OCI-LY7 (cell line): ENCODE results near the gene MRPL44. TPM values are rescaled to one million over a fixed set of nuclear protein-coding genes. Genes with fewer than 3 reads are reported as not detected.

Experiments
- BruUV-seq: library from RNA; stranded (reverse); fragments of 400-500 nt; replicated peaks from 2 replicates; lab custom pipeline; 2021; lab: Mats Ljungman, UMichigan
- CTCF ChIA-PET: fragments of 300-600 bp; sonication (Branson Sonifier 250); formaldehyde crosslinking; loops from one replicate; lab custom pipeline; 2022; ENCODE audit warnings: antibody characterized with exemption; ENCODE audit not compliant: unreplicated experiment; lab: Charles Lee
- POLR2A ChIA-PET: fragments of 300-600 bp; sonication (Branson Sonifier 250); formaldehyde crosslinking; loops from one replicate; lab custom pipeline; 2022; ENCODE audit warnings: antibody characterized with exemption; lab: Charles Lee
- DNase-seq: peaks from one replicate; pipeline ENCODE4 v3.0.0-alpha.2; 2015; ENCODE audit warnings: low spot score
- H2AFZ ChIP-seq: fragments of 200-600 bp; sonication (generic), shearing (Covaris generic); 2 replicates; pipeline ENCODE4 v1.6.1; 2014; ENCODE audit warnings: mild to moderate bottlenecking, antibody characterized with exemption, low read length, moderate library complexity
- H3K27ac ChIP-seq: fragments of 200-600 bp; sonication (generic); 2 replicates; pipeline ENCODE4 v1.5.1; 2014; ENCODE audit warnings: mixed run types, low read depth, mild to moderate bottlenecking, moderate library complexity, low read length, inconsistent platforms; ENCODE audit not compliant: poor library complexity, severe bottlenecking
- H3K36me3 ChIP-seq: fragments of 200-600 bp; sonication (generic); 2 replicates; pipeline ENCODE4 v1.6.1; 2014; ENCODE audit warnings: mild to moderate bottlenecking, antibody characterized with exemption, low read length, moderate library complexity, mixed read lengths; ENCODE audit not compliant: insufficient read depth
- H3K4me1 ChIP-seq: fragments of 200-600 bp; sonication (generic); 2 replicates; pipeline ENCODE4 v1.5.1; 2014; ENCODE audit warnings: mild to moderate bottlenecking, low read length; ENCODE audit not compliant: insufficient read depth, poor library complexity, severe bottlenecking
- H3K4me2 ChIP-seq: fragments of 200-600 bp; sonication (generic); 2 replicates; pipeline ENCODE4 v1.6.1; 2014; ENCODE audit warnings: mild to moderate bottlenecking, low read length
- H3K4me3 ChIP-seq: fragments of 200-600 bp; sonication (generic); 2 replicates; pipeline ENCODE4 v1.5.1; 2014; ENCODE audit warnings: mild to moderate bottlenecking, low read depth, low read length; ENCODE audit not compliant: poor library complexity, severe bottlenecking
- H3K79me2 ChIP-seq: fragments of 200-600 bp; sonication (generic); 2 replicates; pipeline ENCODE4 v1.6.1; 2016; ENCODE audit warnings: low read depth, mild to moderate bottlenecking, low read length, moderate library complexity, mixed read lengths; ENCODE audit not compliant: insufficient read depth
- H3K9me2 ChIP-seq: fragments of 200-600 bp; sonication (generic); 2 replicates; pipeline ENCODE4 v1.6.1; 2016; ENCODE audit warnings: mild to moderate bottlenecking, low read length, mixed read lengths; ENCODE audit not compliant: insufficient read depth
- H3K9me3 ChIP-seq: fragments of 200-600 bp; sonication (generic); 2 replicates; pipeline ENCODE4 v1.6.1; 2014; ENCODE audit warnings: mild to moderate bottlenecking, mixed run types, low read length, mixed read lengths
- H4K20me1 ChIP-seq: fragments of 200-600 bp; sonication (generic); 2 replicates; pipeline ENCODE4 v1.6.1; 2014; ENCODE audit warnings: mild to moderate bottlenecking, antibody characterized with exemption, low read length, moderate library complexity, mixed read lengths; ENCODE audit not compliant: insufficient read depth
- CTCF ChIP-seq: fragments of 200-600 bp; sonication (generic); conservative IDR thresholded peaks from 2 replicates; pipeline ENCODE4 v1.5.1; 2014; ENCODE audit warnings: mild to moderate bottlenecking, antibody characterized with exemption, low read length, moderate library complexity, mixed read lengths
- EZH2phosphoT487 ChIP-seq: fragments of 200-600 bp; sonication (generic); IDR thresholded peaks from 2 replicates; pipeline ENCODE4 v1.6.1; 2018; ENCODE audit warnings: low read depth, borderline replicate concordance, mild to moderate bottlenecking, mixed run types, antibody characterized with exemption, low read length, moderate library complexity, mixed read lengths
- intact Hi-C: fragments of 100-400 bp; cut with micrococcal nuclease; formaldehyde crosslinking; loops from one replicate; pipeline ENCODE4 v1.10.0; 2022; ENCODE audit not compliant: unreplicated experiment
- total RNA-seq, 2 experiments: library from RNA; depleted of rRNA in 1 of 2; stranded (reverse); fragments of >200 nt in 1 of 2; shearing (Covaris generic) in 1 of 2; gene quantifications; 2 replicates each; pipeline ENCODE4 v1.2.3, GENCODE V29; 2014 to 2022

Gene MRPL44
- total RNA-seq, 2 experiments from 2014 or later: 36.2 to 38.6 TPM

DNA sequence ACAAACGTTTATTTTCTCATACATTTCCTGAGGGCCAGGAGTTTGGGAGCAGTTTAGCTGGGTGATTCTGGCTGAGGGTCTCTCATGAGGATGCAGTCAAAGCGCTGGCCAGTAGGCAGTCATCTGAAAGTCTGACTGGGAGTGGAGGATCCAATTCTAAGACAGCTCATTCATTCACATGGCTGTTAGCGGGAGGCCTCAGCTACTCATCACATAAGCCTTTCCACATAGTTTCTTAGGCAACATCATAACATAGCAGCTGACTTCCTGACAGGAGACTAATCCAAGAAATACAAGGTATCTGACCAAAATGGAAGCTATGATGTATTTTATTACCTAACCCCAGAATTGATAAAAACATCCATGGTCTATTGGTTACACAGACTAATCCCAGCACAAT lies 2.9 kb upstream of the MRPL44 start:
- H4K20me1 ChIP-seq: peaks cover 16% of the 10 kb centered on the region
- CTCF ChIA-PET: no interaction called here
- H3K27ac ChIP-seq: no peak overlapping the region
- DNase-seq: no peak
- intact Hi-C loops: loop anchor here (10.0 kb wide), 1 partner anchor 1000 kb away; no protein-coding TSS in a partner anchor
- no peaks in the 10 kb centered on the region for H3K9me2 ChIP-seq
- H3K4me3 ChIP-seq: no peak overlapping the region
- TF ChIP-seq EZH2phosphoT487 (no peak), CTCF (no peak)
- H3K4me2 ChIP-seq: no peak overlapping the region
- peaks cover 82% of the 10 kb centered on the region for H3K4me1 ChIP-seq
- H2AFZ ChIP-seq: peak overlapping the region; percentile 73; the same call in 1 of the 2 replicates
- H3K79me2 ChIP-seq: peaks cover 21% of the 10 kb centered on the region
- H3K9me3 ChIP-seq: no peaks in the 10 kb centered on the region
- no TSS peak for BruUV-seq
- peaks cover under 1% of the 10 kb centered on the region for H3K36me3 ChIP-seq
- POLR2A ChIA-PET: interaction anchor here (0.5 to 2.1 kb wide), 7 partner anchors 9 to 371 kb away, joined by 3 to 9 read pairs (median 4); partner anchors contain the start of gene WDFY1

GRCh38 chr2:223956300-223956699 lies 963 bp upstream of the MRPL44 start:
- peak overlapping the region; percentile 91 for H3K4me3 ChIP-seq
- ChIA-PET CTCF (no interaction called here), POLR2A (interaction anchor here (0.6 to 1.1 kb wide), 3 partner anchors 13 to 63 kb away, joined by 3 to 4 read pairs (median 4); no protein-coding TSS in a partner anchor)
- TF ChIP-seq EZH2phosphoT487 (no peak), CTCF (no peak)
- H3K9me3 ChIP-seq: no peaks in the 10 kb centered on the region
- peak overlapping the region; percentile 62 for H3K4me2 ChIP-seq
- H2AFZ ChIP-seq: peak overlapping the region; percentile 76; the same call in 1 of the 2 replicates
- H3K4me1 ChIP-seq: peaks cover 82% of the 10 kb centered on the region
- intact Hi-C loops: loop anchor here (5.0 to 10.0 kb wide), 4 partner anchors 64 to 999 kb away; partner anchors contain the start of gene CUL3
- peaks cover 40% of the 10 kb centered on the region for H3K79me2 ChIP-seq
- no peak for DNase-seq
- peaks cover 31% of the 10 kb centered on the region for H4K20me1 ChIP-seq
- no peak overlapping the region for H3K27ac ChIP-seq
- BruUV-seq: no TSS peak
- H3K36me3 ChIP-seq: peaks cover 20% of the 10 kb centered on the region
- H3K9me2 ChIP-seq: no peaks in the 10 kb centered on the region

DNA sequence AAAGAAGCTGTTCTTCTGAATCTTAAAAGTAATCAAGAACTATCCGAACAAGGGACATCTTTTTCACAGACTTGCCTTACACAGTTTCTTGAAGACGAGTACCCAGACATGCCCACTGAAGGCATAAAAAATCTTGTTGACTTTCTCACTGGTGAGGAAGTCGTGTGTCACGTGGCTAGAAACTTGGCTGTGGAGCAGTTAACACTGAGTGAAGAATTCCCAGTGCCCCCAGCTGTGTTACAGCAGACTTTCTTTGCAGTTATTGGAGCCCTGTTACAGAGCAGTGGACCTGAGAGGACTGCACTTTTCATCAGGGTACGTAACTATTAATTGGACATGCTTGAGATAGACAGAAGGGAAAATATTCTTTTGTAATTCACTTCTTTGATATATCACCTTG lies 2.4 kb downstream of the MRPL44 start:
- H3K79me2 ChIP-seq: peaks cover 74% of the 10 kb centered on the region
- H3K9me2 ChIP-seq: no peaks in the 10 kb centered on the region
- H3K9me3 ChIP-seq: no peaks in the 10 kb centered on the region
- intact Hi-C loops: loop anchor here (5.0 to 10.0 kb wide), 4 partner anchors 67 to 995 kb away; partner anchors contain the start of gene CUL3
- no peak for TF ChIP-seq EZH2phosphoT487
- no peak for TF ChIP-seq CTCF
- peak; percentile 35 for DNase-seq
- H4K20me1 ChIP-seq: peaks cover 41% of the 10 kb centered on the region
- peak overlapping the region; percentile 86 for H3K4me2 ChIP-seq
- CTCF ChIA-PET: interaction anchor here (0.8 kb wide), 1 partner anchor 33 kb away, joined by 3 read pairs; no protein-coding TSS in a partner anchor
- H3K4me1 ChIP-seq: peaks cover 70% of the 10 kb centered on the region
- POLR2A ChIA-PET: interaction anchor here (0.8 to 2.3 kb wide), 3 partner anchors 24 to 84 kb away, joined by 4 to 5 read pairs (median 5); no protein-coding TSS in a partner anchor
- H2AFZ ChIP-seq: no peak overlapping the region
- no TSS peak for BruUV-seq
- no peak overlapping the region for H3K27ac ChIP-seq
- peak overlapping the region; percentile 91 for H3K4me3 ChIP-seq
- peaks cover 53% of the 10 kb centered on the region for H3K36me3 ChIP-seq
